Left renal cortex interstitium (tissue), 4 donors: ENCODE results near the gene REV3L. TPM values are rescaled to one million over a fixed set of nuclear protein-coding genes. Genes with fewer than 3 reads are reported as not detected.
A peak's percentile ranks its signal among the peaks of the same experiment; 100 is the strongest.
"Not testable (repeated sequence)": the region's sequence is repeated elsewhere in the genome, so short reads cannot be mapped to it uniquely, and the experiment has no call there.

ENCODE experiments used
- DNase-seq, 4 donors: peaks; one replicate each; pipeline ENCODE4 v3.0.0-alpha.2; 2013; ENCODE audit warnings: low read depth in 4 of 4, low spot score in 2 of 4, missing footprints in 1 of 4
- polyA plus RNA-seq, 4 donors: library from polyadenylated mRNA; unstranded; fragments of 120-200 nt; gene quantifications; one replicate each; pipeline ENCODE4 v1.2.1, GENCODE V29; 2013; ENCODE audit not compliant: insufficient read length in 4 of 4

Gene REV3L
- polyA plus RNA-seq, 4 donors, result 40.0 to 44.9 (median 42.9) TPM

DNA sequence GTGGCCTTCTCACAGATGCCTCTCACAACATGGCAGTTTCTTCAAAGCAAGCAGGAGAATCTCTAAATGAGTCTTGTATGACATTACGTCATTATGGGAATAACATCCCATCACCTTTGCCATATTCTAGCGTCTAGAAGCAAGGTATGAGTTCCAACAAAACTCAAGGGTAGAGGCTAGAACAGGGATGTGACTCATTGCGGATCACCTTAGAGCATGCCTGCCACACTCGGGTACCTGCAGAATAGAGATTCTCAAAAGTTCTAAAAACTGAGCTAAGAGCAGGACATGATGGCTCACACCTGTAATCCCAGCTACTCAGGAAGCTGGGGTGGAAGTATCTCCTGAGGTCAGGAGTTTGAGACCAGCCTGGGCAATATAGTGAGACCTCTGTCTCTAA lies 212.9 kb downstream of the REV3L start:
- DNase-seq, result no peak

DNA sequence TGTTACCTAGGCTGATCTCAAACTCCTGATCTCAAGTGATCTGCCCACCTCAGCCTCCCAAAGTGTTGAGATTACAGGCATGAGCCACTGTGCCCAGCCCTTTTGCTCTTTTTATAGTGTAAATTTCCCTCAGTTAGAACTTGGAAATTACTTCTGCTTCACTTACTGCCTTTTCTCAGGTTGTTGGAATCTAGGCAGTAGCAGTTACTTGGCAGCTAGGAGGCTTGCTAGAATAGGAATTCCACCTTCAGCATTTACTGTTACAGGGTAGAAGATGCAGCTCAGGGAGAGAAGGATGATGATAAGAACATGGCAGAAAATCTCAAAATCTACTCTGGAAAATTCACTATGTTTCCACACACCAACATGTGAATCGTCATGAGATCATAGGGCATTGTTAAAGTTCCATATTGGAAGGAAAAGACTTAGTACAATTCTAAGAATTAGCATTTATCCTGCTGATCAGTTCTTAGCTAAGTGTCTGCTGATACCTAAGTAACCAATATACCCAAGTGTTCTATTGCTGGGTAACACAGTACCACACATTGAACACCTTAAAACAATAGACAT lies 213.5 kb downstream of the REV3L start:
- DNase-seq, result no peak

- DNase-seq, result no peak
These were observed 215.2 kb downstream of the REV3L start for GRCh38 chr6:111267764-111268333.

- DNase-seq, result no peak
These were observed 216.7 kb downstream of the REV3L start for GRCh38 chr6:111266276-111266675.

GRCh38 chr6:111265842-111266241 lies 217.2 kb downstream of the REV3L start:
- no peak for DNase-seq

DNA sequence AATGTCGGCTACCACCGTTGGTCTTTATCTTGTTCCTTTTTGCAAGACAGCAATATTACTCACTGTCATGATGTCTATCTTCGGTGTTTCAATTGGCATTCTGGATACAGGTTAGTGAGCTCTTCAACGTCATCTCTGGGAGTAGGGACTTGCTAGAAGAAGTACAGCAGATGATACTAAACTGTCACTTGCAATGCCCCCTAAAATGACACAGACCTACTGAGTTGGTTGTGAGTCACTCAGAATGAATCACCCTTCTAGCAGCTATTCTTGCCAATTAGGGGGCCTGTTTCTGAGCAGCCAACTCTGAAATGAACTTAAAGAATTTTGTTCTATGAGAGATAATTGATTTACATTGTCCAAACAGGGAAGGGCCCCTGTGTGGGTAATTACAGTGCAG lies 219.2 kb downstream of the REV3L start:
- DNase-seq, result no peak

GRCh38 chr6:111260570-111261298 lies 222.3 kb downstream of the REV3L start:
- DNase-seq, result no peak

- peak; percentile 95 to 99 (median 98) for DNase-seq
These were observed 223.8 kb downstream of the REV3L start for GRCh38 chr6:111259089-111259831.

DNA sequence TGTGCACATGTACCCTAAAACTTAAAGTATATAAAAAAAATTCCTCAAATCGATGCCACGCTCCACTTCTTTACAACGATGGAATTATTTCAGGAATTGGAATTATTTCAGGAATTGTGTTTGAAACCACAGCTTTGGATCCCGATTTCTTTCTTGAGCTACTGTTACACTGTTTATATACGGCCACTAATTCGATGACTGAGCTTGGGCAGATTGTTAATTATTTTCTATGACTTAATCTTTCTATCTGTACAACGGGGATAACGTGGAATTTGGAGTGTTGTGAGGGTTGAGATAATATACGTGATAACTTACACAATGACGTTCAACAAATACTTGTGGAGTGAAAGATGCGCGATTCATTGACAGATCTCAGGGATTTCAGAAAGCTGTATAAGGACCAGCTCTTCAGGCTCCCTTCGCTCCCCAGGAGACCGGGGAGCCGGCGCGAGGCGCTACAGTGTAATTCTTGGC lies 224.4 kb downstream of the REV3L start:
- no peak for DNase-seq

- no peak for DNase-seq
These were observed 225.0 kb downstream of the REV3L start for GRCh38 chr6:111258010-111258409.

DNA sequence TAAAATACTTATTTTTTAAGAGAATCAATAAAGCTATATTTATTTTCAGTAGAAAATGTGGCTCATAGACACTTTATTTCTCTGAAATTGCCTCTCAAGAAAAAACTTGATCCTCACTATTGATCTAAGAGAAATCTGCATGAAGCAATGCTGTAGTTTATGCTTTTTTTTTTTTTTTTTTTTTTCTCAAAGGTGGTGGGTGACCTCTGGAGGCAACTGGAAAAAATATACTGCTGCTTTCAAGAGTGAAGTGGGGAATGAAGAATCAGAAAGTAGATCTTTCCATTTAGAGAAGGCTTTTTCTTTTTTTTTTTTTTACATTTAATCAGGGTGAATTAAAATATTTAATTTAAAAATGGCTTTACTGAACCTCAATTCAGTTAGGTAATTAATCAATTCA lies 226.4 kb downstream of the REV3L start:
- no peak for DNase-seq

- DNase-seq, result not testable (repeated sequence)
These were observed 227.2 kb downstream of the REV3L start for GRCh38 chr6:111255838-111256237.

- no peak for DNase-seq
These were observed 228.2 kb downstream of the REV3L start for GRCh38 chr6:111254779-111255166.

DNA sequence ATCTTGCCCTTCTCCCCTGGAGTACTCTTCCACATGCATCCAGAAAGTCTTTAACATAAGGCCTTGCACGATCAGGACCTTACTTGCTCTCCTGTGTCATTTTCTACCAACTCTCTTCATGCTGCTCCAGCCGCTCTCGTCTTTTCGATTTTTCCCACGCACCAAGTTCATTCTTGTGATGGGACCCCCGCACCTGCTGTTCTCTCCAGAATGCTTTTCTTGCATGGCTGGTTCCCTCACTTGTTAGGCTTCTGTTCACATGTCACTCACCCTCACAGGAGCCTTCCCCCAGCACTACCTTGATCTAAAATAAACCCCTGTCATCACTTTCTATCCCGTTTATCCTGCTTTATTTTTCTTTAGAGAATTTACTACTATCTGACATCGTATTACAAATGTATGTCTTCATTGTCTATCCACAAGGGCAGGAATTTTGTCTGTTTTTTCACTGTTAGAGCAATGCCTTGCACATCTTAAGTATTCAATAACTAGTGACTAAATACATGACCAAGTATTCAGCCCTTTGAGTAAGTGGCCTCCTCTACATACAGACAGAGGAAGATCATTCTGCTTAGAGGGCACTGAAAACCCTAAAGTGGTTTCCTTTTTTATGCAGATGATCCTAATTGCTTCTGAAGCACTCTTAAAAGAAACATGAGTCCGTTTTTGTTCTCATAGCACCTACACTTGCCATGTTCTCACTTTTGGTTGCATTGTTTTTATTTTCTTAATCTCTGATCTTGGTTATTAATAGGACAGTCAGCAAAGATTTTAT lies 228.8 kb downstream of the REV3L start:
- DNase-seq, result no peak

- DNase-seq, result no peak
These were observed 230.3 kb downstream of the REV3L start for GRCh38 chr6:111252726-111253125.

- DNase-seq, result no peak
These were observed 232.1 kb downstream of the REV3L start for GRCh38 chr6:111250791-111251354.
